DOHH2 (cell line): ENCODE measurements around the gene TMEM182.

ENCODE experiments used
- H3F3A ChIP-seq: fragments of 200-600 bp; sonication (generic), shearing (Covaris generic); 2 replicates; pipeline ENCODE4 v1.6.0; 2016; ENCODE audit warnings: antibody characterized with exemption, mild to moderate bottlenecking; ENCODE audit not compliant: control insufficient read depth, insufficient read depth
- H3K27ac ChIP-seq: fragments of 200-600 bp; sonication (generic); 2 replicates; pipeline ENCODE4 v1.5.1; 2014; ENCODE audit warnings: low read depth, mild to moderate bottlenecking, low read length, moderate library complexity
- H3K27me3 ChIP-seq: fragments of 200-600 bp; sonication (generic); 2 replicates; pipeline ENCODE4 v1.6.1; 2014; ENCODE audit warnings: mild to moderate bottlenecking, low read length, mixed read lengths; ENCODE audit not compliant: control insufficient read depth
- H3K36me3 ChIP-seq: fragments of 200-600 bp; sonication (generic); 2 replicates; pipeline ENCODE4 v1.6.1; 2014; ENCODE audit warnings: mild to moderate bottlenecking, low read length, moderate library complexity, mixed read lengths; ENCODE audit not compliant: control insufficient read depth
- H3K4me1 ChIP-seq: fragments of 200-600 bp; sonication (generic); 2 replicates; pipeline ENCODE4 v1.6.1; 2014; ENCODE audit warnings: mild to moderate bottlenecking, low read length, mixed read lengths; ENCODE audit not compliant: control insufficient read depth
- H3K4me2 ChIP-seq: fragments of 200-600 bp; sonication (generic); 2 replicates; pipeline ENCODE4 v1.6.0; 2014; ENCODE audit warnings: mild to moderate bottlenecking, low read length, moderate library complexity
- H3K4me3 ChIP-seq: fragments of 200-600 bp; sonication (generic); 2 replicates; pipeline ENCODE4 v1.5.1; 2014; ENCODE audit warnings: mild to moderate bottlenecking, low read length, mixed read lengths
- H3K79me2 ChIP-seq: fragments of 200-600 bp; sonication (generic); 2 replicates; pipeline ENCODE4 v1.6.1; 2014; ENCODE audit warnings: mild to moderate bottlenecking, low read length, mixed read lengths; ENCODE audit not compliant: control insufficient read depth
- H3K9me2 ChIP-seq: fragments of 200-600 bp; sonication (generic); replicated peaks from 2 replicates; pipeline ENCODE4 v1.6.1; 2014; ENCODE audit warnings: mild to moderate bottlenecking, low read length, mixed read lengths; ENCODE audit not compliant: control insufficient read depth
- H3K9me3 ChIP-seq: fragments of 200-600 bp; sonication (generic); 2 replicates; pipeline ENCODE4 v1.6.1; 2014; ENCODE audit warnings: antibody characterized with exemption, low read length, mixed read lengths; ENCODE audit not compliant: control insufficient read depth, insufficient read depth
- H4K20me1 ChIP-seq: fragments of 200-600 bp; sonication (generic); 2 replicates; pipeline ENCODE4 v1.6.0; 2014; ENCODE audit warnings: low read depth, mild to moderate bottlenecking, antibody characterized with exemption, low read length, moderate library complexity; ENCODE audit not compliant: control insufficient read depth, insufficient read depth
- CTCF ChIP-seq: fragments of 200-600 bp; sonication (generic); IDR thresholded peaks from one replicate; pipeline ENCODE4 v1.5.1; 2014; ENCODE audit warnings: antibody characterized with exemption, mild to moderate bottlenecking, low read depth, low read length; ENCODE audit not compliant: poor library complexity, severe bottlenecking
- EZH2phosphoT487 ChIP-seq: fragments of 200-600 bp; sonication (generic); IDR thresholded peaks from 2 replicates; pipeline ENCODE4 v1.6.1; 2017; ENCODE audit warnings: borderline replicate concordance, mild to moderate bottlenecking, antibody characterized with exemption, low read length, moderate library complexity, mixed read lengths

The TMEM182 gene

DNA sequence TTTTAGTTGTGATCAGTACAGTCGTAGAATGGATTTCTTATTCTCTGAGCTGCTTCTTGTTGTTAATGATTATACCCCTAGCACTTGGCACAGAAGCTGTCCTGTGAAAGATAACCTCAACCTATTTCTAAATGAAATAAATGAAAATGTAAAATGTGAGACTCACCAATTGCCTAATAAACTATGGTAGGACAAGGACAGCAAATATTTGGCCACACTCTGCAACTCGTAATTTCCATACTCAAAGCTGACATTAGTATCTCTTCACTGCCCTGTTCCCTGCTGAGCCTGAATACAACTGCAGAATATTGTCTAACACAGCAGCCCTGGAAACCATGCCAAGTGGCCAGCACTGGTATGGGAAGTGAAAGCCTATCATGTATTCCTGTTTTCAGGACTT is 34.5 kb downstream of the TMEM182 start:
- H3K36me3 ChIP-seq, result no peaks in the 10 kb centered on the region
- TF ChIP-seq EZH2phosphoT487, result no peak
- TF ChIP-seq CTCF, result no peak
- no peak overlapping the region for H3K4me3 ChIP-seq
- no peak overlapping the region for H3K27ac ChIP-seq
- no peak overlapping the region for H3K4me2 ChIP-seq
- peaks cover 8% of the 10 kb centered on the region; the same call in 1 of the 2 replicates for H3K9me3 ChIP-seq
- H3K9me2 ChIP-seq, result no peaks in the 10 kb centered on the region
- no peaks in the 10 kb centered on the region for H4K20me1 ChIP-seq
- no peaks in the 10 kb centered on the region for H3K4me1 ChIP-seq
- H3K27me3 ChIP-seq, result no peaks in the 10 kb centered on the region
- no peaks in the 10 kb centered on the region for H3F3A ChIP-seq
- H3K79me2 ChIP-seq, result no peaks in the 10 kb centered on the region

DNA sequence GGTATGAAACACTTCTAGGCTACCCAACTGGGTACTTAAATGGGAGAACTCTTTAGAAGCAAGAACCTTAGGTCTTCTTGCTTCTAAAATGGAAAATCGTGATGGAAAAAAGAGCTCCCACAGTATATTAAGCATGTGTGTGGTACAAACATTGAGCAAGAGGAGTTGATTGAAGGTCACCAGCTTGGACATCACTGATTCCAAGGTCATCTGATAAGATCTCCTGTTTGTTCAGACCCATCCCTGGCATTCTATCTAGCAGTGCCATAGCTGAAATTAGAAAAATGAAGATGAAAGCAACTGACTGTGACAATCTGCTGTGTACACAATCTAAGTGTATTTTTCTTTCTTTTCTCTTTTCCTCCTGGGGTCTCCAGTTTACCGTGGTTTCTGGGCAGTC is 35.7 kb downstream of the TMEM182 start:
- H3K9me3 ChIP-seq, result peaks cover 18% of the 10 kb centered on the region; the same call in 1 of the 2 replicates
- no peaks in the 10 kb centered on the region for H3K27me3 ChIP-seq
- H3K4me2 ChIP-seq, result no peak overlapping the region
- H3K27ac ChIP-seq, result no peak overlapping the region
- TF ChIP-seq CTCF (no peak), EZH2phosphoT487 (no peak)
- H3K4me1 ChIP-seq, result no peaks in the 10 kb centered on the region
- H3F3A ChIP-seq, result no peaks in the 10 kb centered on the region
- no peaks in the 10 kb centered on the region for H4K20me1 ChIP-seq
- no peaks in the 10 kb centered on the region for H3K79me2 ChIP-seq
- H3K9me2 ChIP-seq, result no peaks in the 10 kb centered on the region
- no peak overlapping the region for H3K4me3 ChIP-seq
- H3K36me3 ChIP-seq, result no peaks in the 10 kb centered on the region

DNA sequence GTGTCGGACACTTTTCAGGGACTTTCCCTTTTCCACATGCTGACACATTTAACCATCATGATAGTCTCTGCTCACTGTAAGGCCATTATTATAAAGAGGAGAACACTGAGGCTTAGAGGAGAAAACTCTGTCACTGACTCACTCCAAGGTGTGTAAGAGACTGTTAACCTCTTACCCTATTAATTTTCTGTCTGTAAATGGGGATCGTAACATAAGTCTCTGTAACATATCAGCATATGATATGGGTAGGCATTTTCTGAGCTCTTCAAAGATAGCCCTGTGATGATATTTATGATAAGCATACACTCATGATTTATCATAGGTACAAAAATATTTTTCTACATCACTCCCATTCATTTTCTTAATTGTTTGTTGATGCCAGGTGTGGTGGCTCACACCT is 36.4 kb downstream of the TMEM182 start:
- TF ChIP-seq EZH2phosphoT487, result no peak
- TF ChIP-seq CTCF, result no peak
- Histone ChIP-seq H3F3A (no peaks in the 10 kb centered on the region), H3K4me1 (no peaks in the 10 kb centered on the region), H3K79me2 (no peaks in the 10 kb centered on the region), H3K36me3 (no peaks in the 10 kb centered on the region), H3K27ac (no peak overlapping the region), H3K4me2 (no peak overlapping the region), H3K9me2 (no peaks in the 10 kb centered on the region), H3K4me3 (no peak overlapping the region), H3K27me3 (no peaks in the 10 kb centered on the region), H3K9me3 (peaks cover 18% of the 10 kb centered on the region; the same call in 1 of the 2 replicates), H4K20me1 (no peaks in the 10 kb centered on the region)
